Activated naive CD4-positive, alpha-beta T cell treated with anti-CD3 and anti-CD28 coated beads, Interleukin-2, amount 50 U/mL, for 24 hours (primary cell): ENCODE measurements around the gene PXT1.
A peak's percentile ranks its signal among the peaks of the same experiment; 100 is the strongest.
"Not testable (repeated sequence)": the region's sequence is repeated elsewhere in the genome, so short reads cannot be mapped to it uniquely, and the experiment has no call there.

Experiments
- H3K27ac Mint-ChIP-seq: one replicate; pipeline ENCODE4 v1.8.0; 2021; ENCODE audit warnings: mild to moderate bottlenecking, mixed read lengths
- H3K27me3 Mint-ChIP-seq: one replicate; pipeline ENCODE4 v1.8.0; 2021; ENCODE audit warnings: mixed read lengths
- H3K36me3 Mint-ChIP-seq: one replicate; pipeline ENCODE4 v1.8.0; 2021; ENCODE audit warnings: mixed read lengths
- H3K4me1 Mint-ChIP-seq: one replicate; pipeline ENCODE4 v1.8.0; 2021; ENCODE audit warnings: mixed read lengths
- H3K4me3 Mint-ChIP-seq: one replicate; pipeline ENCODE4 v1.8.0; 2021; ENCODE audit warnings: mild to moderate bottlenecking, mixed read lengths
- H3K9me3 Mint-ChIP-seq: one replicate; pipeline ENCODE4 v1.8.0; 2021; ENCODE audit warnings: mixed read lengths

The PXT1 gene

GRCh38 chr6:36442671-36443470, at the start of gene PXT1, which contains the start of gene KCTD20:
PXT1 (minus strand) TSS chr6:36442854; CDS start chr6:36426082, 16,772 bp downstream.
KCTD20 (plus strand) TSS chr6:36443000; CDS start chr6:36470098, 27,098 bp downstream.
- Mint-ChIP-seq H3K9me3 (no peaks in the 10 kb centered on the region), H3K27ac (peak within 1 kb of the TSS; percentile 96), H3K4me1 (peaks cover 40% of the 10 kb centered on the region), H3K4me3 (peak within 1 kb of the TSS; percentile 95), H3K36me3 (peaks cover under 1% of the 10 kb centered on the region), H3K27me3 (no peaks in the 10 kb centered on the region)

- H3K4me1 Mint-ChIP-seq = peaks cover 33% of the 10 kb centered on the region
- H3K4me3 Mint-ChIP-seq = no peak overlapping the region
- H3K9me3 Mint-ChIP-seq = no peaks in the 10 kb centered on the region
- H3K27ac Mint-ChIP-seq = peak overlapping the region; percentile 35
- peaks cover 20% of the 10 kb centered on the region for H3K36me3 Mint-ChIP-seq
- no peaks in the 10 kb centered on the region for H3K27me3 Mint-ChIP-seq
Observed at GRCh38 chr6:36492092-36492491, 49.4 kb upstream of the PXT1 start.

- no peaks in the 10 kb centered on the region for H3K9me3 Mint-ChIP-seq
- peaks cover 22% of the 10 kb centered on the region for H3K36me3 Mint-ChIP-seq
- H3K27me3 Mint-ChIP-seq = no peaks in the 10 kb centered on the region
- H3K4me1 Mint-ChIP-seq = peaks cover 30% of the 10 kb centered on the region
- no peak overlapping the region for H3K4me3 Mint-ChIP-seq
- H3K27ac Mint-ChIP-seq = peak overlapping the region; percentile 52
Observed at GRCh38 chr6:36491378-36491965, 48.8 kb upstream of the PXT1 start.

GRCh38 chr6:36489426-36489825, 46.8 kb upstream of the PXT1 start:
- no peak overlapping the region for H3K27ac Mint-ChIP-seq
- no peaks in the 10 kb centered on the region for H3K27me3 Mint-ChIP-seq
- H3K36me3 Mint-ChIP-seq = peaks cover 28% of the 10 kb centered on the region
- H3K9me3 Mint-ChIP-seq = no peaks in the 10 kb centered on the region
- H3K4me3 Mint-ChIP-seq = no peak overlapping the region
- peaks cover 16% of the 10 kb centered on the region for H3K4me1 Mint-ChIP-seq

GRCh38 chr6:36488221-36488620, 45.6 kb upstream of the PXT1 start:
- H3K4me3 Mint-ChIP-seq = no peak overlapping the region
- peaks cover 4% of the 10 kb centered on the region for H3K4me1 Mint-ChIP-seq
- H3K27ac Mint-ChIP-seq = no peak overlapping the region
- no peaks in the 10 kb centered on the region for H3K27me3 Mint-ChIP-seq
- H3K36me3 Mint-ChIP-seq = peaks cover 23% of the 10 kb centered on the region
- H3K9me3 Mint-ChIP-seq = no peaks in the 10 kb centered on the region

- H3K27me3 Mint-ChIP-seq = no peaks in the 10 kb centered on the region
- no peaks in the 10 kb centered on the region for H3K9me3 Mint-ChIP-seq
- H3K4me1 Mint-ChIP-seq = peaks cover 3% of the 10 kb centered on the region
- H3K4me3 Mint-ChIP-seq = no peak overlapping the region
- peaks cover 23% of the 10 kb centered on the region for H3K36me3 Mint-ChIP-seq
- no peak overlapping the region for H3K27ac Mint-ChIP-seq
Observed at GRCh38 chr6:36487698-36488097, 45.0 kb upstream of the PXT1 start.

GRCh38 chr6:36484736-36485135, 42.1 kb upstream of the PXT1 start:
- peak overlapping the region; percentile 18 for H3K27ac Mint-ChIP-seq
- no peaks in the 10 kb centered on the region for H3K9me3 Mint-ChIP-seq
- no peaks in the 10 kb centered on the region for H3K4me1 Mint-ChIP-seq
- peaks cover 25% of the 10 kb centered on the region for H3K36me3 Mint-ChIP-seq
- no peaks in the 10 kb centered on the region for H3K27me3 Mint-ChIP-seq
- H3K4me3 Mint-ChIP-seq = no peak overlapping the region

GRCh38 chr6:36483326-36483725, 40.7 kb upstream of the PXT1 start:
- H3K27me3 Mint-ChIP-seq, H3K9me3 Mint-ChIP-seq, H3K27ac Mint-ChIP-seq, H3K4me3 Mint-ChIP-seq: not testable (repeated sequence)
- Mint-ChIP-seq H3K36me3 (peaks cover 26% of the 10 kb centered on the region), H3K4me1 (peaks cover 10% of the 10 kb centered on the region)

GRCh38 chr6:36479256-36479655, 36.6 kb upstream of the PXT1 start:
- H3K36me3 Mint-ChIP-seq = peaks cover 17% of the 10 kb centered on the region
- no peak overlapping the region for H3K27ac Mint-ChIP-seq
- H3K4me3 Mint-ChIP-seq = no peak overlapping the region

GRCh38 chr6:36478051-36478526, 35.4 kb upstream of the PXT1 start:
- Mint-ChIP-seq H3K27me3 (no peaks in the 10 kb centered on the region), H3K4me3 (no peak overlapping the region), H3K9me3 (no peaks in the 10 kb centered on the region), H3K36me3 (peaks cover 17% of the 10 kb centered on the region), H3K27ac (no peak overlapping the region), H3K4me1 (peaks cover 24% of the 10 kb centered on the region)

More at GRCh38 chr6:36479256-36479655, 36.6 kb upstream of the PXT1 start:
- no peaks in the 10 kb centered on the region for H3K27me3 Mint-ChIP-seq
- H3K9me3 Mint-ChIP-seq = no peaks in the 10 kb centered on the region
- H3K4me1 Mint-ChIP-seq = peaks cover 24% of the 10 kb centered on the region

- Mint-ChIP-seq H3K27me3 (no peaks in the 10 kb centered on the region), H3K4me1 (peaks cover 13% of the 10 kb centered on the region), H3K9me3 (no peaks in the 10 kb centered on the region), H3K27ac (no peak overlapping the region), H3K36me3 (peaks cover 5% of the 10 kb centered on the region), H3K4me3 (no peak overlapping the region)
Observed at GRCh38 chr6:36469946-36470345, 27.3 kb upstream of the PXT1 start.

- H3K27ac Mint-ChIP-seq = no peak overlapping the region
- peaks cover 18% of the 10 kb centered on the region for H3K4me1 Mint-ChIP-seq
- H3K4me3 Mint-ChIP-seq = no peak overlapping the region
- H3K9me3 Mint-ChIP-seq = no peaks in the 10 kb centered on the region
- no peaks in the 10 kb centered on the region for H3K27me3 Mint-ChIP-seq
- H3K36me3 Mint-ChIP-seq = peaks cover 3% of the 10 kb centered on the region
Observed at GRCh38 chr6:36469148-36469661, 26.6 kb upstream of the PXT1 start.

- Mint-ChIP-seq H3K27ac (no peak overlapping the region), H3K4me1 (peaks cover 31% of the 10 kb centered on the region), H3K9me3 (no peaks in the 10 kb centered on the region), H3K4me3 (no peak overlapping the region), H3K36me3 (peaks cover 6% of the 10 kb centered on the region), H3K27me3 (no peaks in the 10 kb centered on the region)
Observed at GRCh38 chr6:36467625-36468024, 25.0 kb upstream of the PXT1 start.

- Mint-ChIP-seq H3K27ac (no peak overlapping the region), H3K4me1 (peaks cover 56% of the 10 kb centered on the region), H3K36me3 (peaks cover 8% of the 10 kb centered on the region), H3K9me3 (no peaks in the 10 kb centered on the region), H3K4me3 (no peak overlapping the region), H3K27me3 (no peaks in the 10 kb centered on the region)
Observed at GRCh38 chr6:36464233-36464632, 21.6 kb upstream of the PXT1 start.

GRCh38 chr6:36463676-36464075, 21.0 kb upstream of the PXT1 start:
- Mint-ChIP-seq H3K9me3 (no peaks in the 10 kb centered on the region), H3K4me3 (no peak overlapping the region), H3K36me3 (peaks cover 8% of the 10 kb centered on the region), H3K27ac (no peak overlapping the region), H3K4me1 (peaks cover 52% of the 10 kb centered on the region), H3K27me3 (no peaks in the 10 kb centered on the region)

GRCh38 chr6:36461646-36462045, 19.0 kb upstream of the PXT1 start:
- H3K4me3 Mint-ChIP-seq = no peak overlapping the region
- peaks cover 12% of the 10 kb centered on the region for H3K36me3 Mint-ChIP-seq
- peaks cover 55% of the 10 kb centered on the region for H3K4me1 Mint-ChIP-seq
- no peaks in the 10 kb centered on the region for H3K27me3 Mint-ChIP-seq
- peak overlapping the region; percentile 52 for H3K27ac Mint-ChIP-seq
- no peaks in the 10 kb centered on the region for H3K9me3 Mint-ChIP-seq
